ENCODE measurements around the gene FARS2.
"Not testable (repeated sequence)": the region's sequence is repeated elsewhere in the genome, so short reads cannot be mapped to it uniquely, and the experiment has no call there.

The FARS2 gene

GRCh38 chr6:5681480-5681879 lies 420.2 kb downstream of the FARS2 start:
- no peak for DNase-seq (ENCODE audit: low read depth)
- no peak for TF ChIP-seq CTCF (IDR thresholded peaks at IDR 0.05; ENCODE audit: low read depth, low read length, missing control alignments)
- no peak overlapping the region for H3K4me3 ChIP-seq (ENCODE audit: low read depth, low read length)

GRCh38 chr6:5682530-5682929 lies 421.2 kb downstream of the FARS2 start:
- TF ChIP-seq CTCF (IDR thresholded peaks at IDR 0.05; ENCODE audit: low read depth, low read length, missing control alignments): no peak
- no peak overlapping the region for H3K4me3 ChIP-seq (ENCODE audit: low read depth, low read length)
- no peak for DNase-seq (ENCODE audit: low read depth)

- H3K4me3 ChIP-seq (ENCODE audit: low read depth, low read length); DNase-seq (ENCODE audit: low read depth): not testable (repeated sequence)
These were observed 422.4 kb downstream of the FARS2 start for GRCh38 chr6:5683747-5684146.

- no peak for DNase-seq (ENCODE audit: low read depth)
- H3K4me3 ChIP-seq (ENCODE audit: low read depth, low read length): no peak overlapping the region
- no peak for TF ChIP-seq CTCF (IDR thresholded peaks at IDR 0.05; ENCODE audit: low read depth, low read length, missing control alignments)
These were observed 423.2 kb downstream of the FARS2 start for GRCh38 chr6:5684320-5685053.

- DNase-seq (ENCODE audit: low read depth): no peak
- no peak overlapping the region for H3K4me3 ChIP-seq (ENCODE audit: low read depth, low read length)
- TF ChIP-seq CTCF (IDR thresholded peaks at IDR 0.05; ENCODE audit: low read depth, low read length, missing control alignments): no peak
These were observed 432.2 kb downstream of the FARS2 start for GRCh38 chr6:5693225-5694145.

GRCh38 chr6:5695260-5696245 lies 434.2 kb downstream of the FARS2 start:
- H3K4me3 ChIP-seq (ENCODE audit: low read depth, low read length): no peak overlapping the region
- no peak for TF ChIP-seq CTCF (IDR thresholded peaks at IDR 0.05; ENCODE audit: low read depth, low read length, missing control alignments)
- DNase-seq (ENCODE audit: low read depth): no peak

Data from GM12864 (cell line).